ENCODE results near the gene PLAAT4.
"Not testable (repeated sequence)": the region's sequence is repeated elsewhere in the genome, so short reads cannot be mapped to it uniquely, and the experiment has no call there.

PLAAT4 gene

GRCh38 chr11:63510360-63511047 lies 26.1 kb upstream of the PLAAT4 start:
- no peak for DNase-seq (ENCODE audit: extremely low read depth in 1 of 2, low read depth in 1 of 2)

- no peak for DNase-seq (ENCODE audit: extremely low read depth in 1 of 2, low read depth in 1 of 2)
Observed at GRCh38 chr11:63511048-63511748, 25.4 kb upstream of the PLAAT4 start.

- DNase-seq (ENCODE audit: extremely low read depth in 1 of 2, low read depth in 1 of 2), result no peak
Observed at GRCh38 chr11:63512816-63513215, 23.8 kb upstream of the PLAAT4 start.

GRCh38 chr11:63516109-63516508 lies 20.5 kb upstream of the PLAAT4 start:
- no peak for DNase-seq (ENCODE audit: extremely low read depth in 1 of 2, low read depth in 1 of 2)

GRCh38 chr11:63517156-63517555 lies 19.5 kb upstream of the PLAAT4 start:
- DNase-seq (ENCODE audit: extremely low read depth in 1 of 2, low read depth in 1 of 2), result no peak

GRCh38 chr11:63518548-63518947 lies 18.1 kb upstream of the PLAAT4 start:
- DNase-seq (ENCODE audit: extremely low read depth in 1 of 2, low read depth in 1 of 2), result no peak

GRCh38 chr11:63520606-63521170 lies 15.9 kb upstream of the PLAAT4 start:
- no peak for DNase-seq (ENCODE audit: extremely low read depth in 1 of 2, low read depth in 1 of 2)

- DNase-seq (ENCODE audit: extremely low read depth in 1 of 2, low read depth in 1 of 2), result no peak
Observed at GRCh38 chr11:63521896-63522295, 14.7 kb upstream of the PLAAT4 start.

- no peak for DNase-seq (ENCODE audit: extremely low read depth in 1 of 2, low read depth in 1 of 2)
Observed at GRCh38 chr11:63523151-63523550, 13.5 kb upstream of the PLAAT4 start.

GRCh38 chr11:63527667-63528066 lies 8.9 kb upstream of the PLAAT4 start:
- DNase-seq (ENCODE audit: extremely low read depth in 1 of 2, low read depth in 1 of 2), result no peak

GRCh38 chr11:63528156-63528555 lies 8.5 kb upstream of the PLAAT4 start:
- not testable (repeated sequence) for DNase-seq (ENCODE audit: extremely low read depth in 1 of 2, low read depth in 1 of 2)

- DNase-seq (ENCODE audit: extremely low read depth in 1 of 2, low read depth in 1 of 2), result not testable (repeated sequence)
Observed at GRCh38 chr11:63528729-63529278, 7.8 kb upstream of the PLAAT4 start.

- DNase-seq (ENCODE audit: extremely low read depth in 1 of 2, low read depth in 1 of 2), result not testable (repeated sequence)
Observed at GRCh38 chr11:63529373-63529772, 7.2 kb upstream of the PLAAT4 start.

GRCh38 chr11:63530021-63530420 lies 6.6 kb upstream of the PLAAT4 start:
- no peak for DNase-seq (ENCODE audit: extremely low read depth in 1 of 2, low read depth in 1 of 2)

GRCh38 chr11:63531074-63531792 lies 5.4 kb upstream of the PLAAT4 start:
- peak in 1 of 2 donors; percentile 32 for DNase-seq (ENCODE audit: extremely low read depth in 1 of 2, low read depth in 1 of 2)

- no peak for DNase-seq (ENCODE audit: extremely low read depth in 1 of 2, low read depth in 1 of 2)
Observed at GRCh38 chr11:63532117-63532516, 4.5 kb upstream of the PLAAT4 start.

- DNase-seq (ENCODE audit: extremely low read depth in 1 of 2, low read depth in 1 of 2), result no peak
Observed at GRCh38 chr11:63532799-63533475, 3.7 kb upstream of the PLAAT4 start.

- no peak for DNase-seq (ENCODE audit: extremely low read depth in 1 of 2, low read depth in 1 of 2)
Observed at GRCh38 chr11:63534076-63534475, 2.5 kb upstream of the PLAAT4 start.

- DNase-seq (ENCODE audit: extremely low read depth in 1 of 2, low read depth in 1 of 2), result no peak
Observed at GRCh38 chr11:63534895-63535461, 1.6 kb upstream of the PLAAT4 start.

- peak in 1 of 2 donors; percentile 30 for DNase-seq (ENCODE audit: extremely low read depth in 1 of 2, low read depth in 1 of 2)
Observed at GRCh38 chr11:63535734-63536133, 874 bp upstream of the PLAAT4 start.

All from stimulated activated CD8-positive, alpha-beta memory T cell treated with anti-CD3 and anti-CD28 coated beads, Interleukin-7, amount 100 ng/mL, for 48 hours (primary cell).